GM19324 (cell line): ENCODE results near the gene CNDP1.
"Not testable (repeated sequence)": the region's sequence is repeated elsewhere in the genome, so short reads cannot be mapped to it uniquely, and the experiment has no call there.

Experiments
- ATAC-seq: cut with Tn5 transposase; IDR thresholded peaks from one replicate; pipeline ENCODE4 v1.9.1; 2021; ENCODE audit warnings: mild to moderate bottlenecking, moderate library complexity; ENCODE audit not compliant: unreplicated experiment, low FRiP score

The CNDP1 gene

GRCh38 chr18:74519320-74520095 lies 14.8 kb upstream of the CNDP1 start:
- ATAC-seq = no peak

DNA sequence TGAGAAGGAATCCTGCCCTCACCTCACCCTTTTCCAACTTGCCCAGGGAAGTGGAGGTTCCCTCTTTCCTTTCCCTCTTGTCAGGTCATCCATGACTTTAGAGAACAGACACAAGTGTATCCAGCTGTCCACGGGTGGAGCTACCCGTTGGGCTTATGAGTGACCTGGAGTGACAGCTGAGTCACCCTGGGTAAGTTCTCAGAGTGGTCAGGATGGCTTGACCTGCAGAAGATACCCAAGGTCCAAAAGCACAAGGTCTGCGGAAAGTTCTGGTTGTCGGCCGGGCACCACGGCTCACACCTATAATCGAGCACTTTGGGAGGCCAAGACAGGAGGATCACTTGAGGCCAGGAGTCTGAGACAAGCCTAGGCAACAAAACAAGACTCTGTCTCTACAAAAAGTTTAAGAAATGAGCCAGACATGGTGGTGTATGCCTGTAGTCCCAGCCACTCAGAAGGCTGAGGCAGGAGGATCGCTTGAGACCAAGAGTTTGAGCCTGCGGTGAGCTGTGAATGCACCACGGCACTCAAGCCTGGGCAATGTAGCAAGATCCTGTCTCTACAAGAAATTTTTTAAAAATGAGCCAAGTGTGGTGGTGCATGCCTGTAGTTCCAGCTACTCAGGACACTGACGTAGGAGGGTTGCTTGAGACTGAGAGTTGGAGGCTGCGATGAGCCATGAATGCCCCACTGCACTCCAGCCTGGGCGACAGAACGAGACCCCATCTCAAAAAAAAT lies 14.0 kb upstream of the CNDP1 start:
- ATAC-seq = no peak

DNA sequence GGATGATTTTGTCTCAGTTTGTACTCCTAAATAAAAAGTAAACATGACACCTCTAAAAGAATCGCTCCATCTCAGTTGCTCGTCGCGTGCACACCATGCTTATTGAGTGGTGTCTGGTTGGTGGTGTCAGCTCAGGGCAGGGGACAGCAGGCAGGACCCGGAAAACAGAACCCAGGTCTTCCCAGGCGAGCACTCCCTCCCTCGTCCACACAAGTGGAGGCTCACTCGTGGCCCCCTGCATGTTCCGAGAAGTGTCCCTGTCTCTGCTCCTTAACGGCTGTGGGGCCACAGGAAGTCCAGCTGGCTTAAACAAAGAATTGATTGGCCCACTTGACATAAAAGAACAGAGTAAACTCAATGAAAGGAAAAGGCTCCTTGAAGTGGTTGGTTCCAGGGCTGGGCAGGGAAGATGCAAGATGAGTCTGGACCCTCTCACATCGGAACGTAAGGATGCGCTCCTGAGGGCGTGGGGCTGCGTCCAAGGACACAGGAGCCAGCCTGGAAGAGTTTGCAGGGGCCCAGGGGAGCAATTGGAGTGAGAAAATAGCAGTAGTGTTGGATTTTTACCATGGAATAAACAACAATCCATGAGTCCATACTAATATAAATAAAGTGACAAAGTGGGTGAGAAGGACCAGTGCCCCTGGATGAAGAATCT lies 13.1 kb upstream of the CNDP1 start:
- no peak for ATAC-seq

DNA sequence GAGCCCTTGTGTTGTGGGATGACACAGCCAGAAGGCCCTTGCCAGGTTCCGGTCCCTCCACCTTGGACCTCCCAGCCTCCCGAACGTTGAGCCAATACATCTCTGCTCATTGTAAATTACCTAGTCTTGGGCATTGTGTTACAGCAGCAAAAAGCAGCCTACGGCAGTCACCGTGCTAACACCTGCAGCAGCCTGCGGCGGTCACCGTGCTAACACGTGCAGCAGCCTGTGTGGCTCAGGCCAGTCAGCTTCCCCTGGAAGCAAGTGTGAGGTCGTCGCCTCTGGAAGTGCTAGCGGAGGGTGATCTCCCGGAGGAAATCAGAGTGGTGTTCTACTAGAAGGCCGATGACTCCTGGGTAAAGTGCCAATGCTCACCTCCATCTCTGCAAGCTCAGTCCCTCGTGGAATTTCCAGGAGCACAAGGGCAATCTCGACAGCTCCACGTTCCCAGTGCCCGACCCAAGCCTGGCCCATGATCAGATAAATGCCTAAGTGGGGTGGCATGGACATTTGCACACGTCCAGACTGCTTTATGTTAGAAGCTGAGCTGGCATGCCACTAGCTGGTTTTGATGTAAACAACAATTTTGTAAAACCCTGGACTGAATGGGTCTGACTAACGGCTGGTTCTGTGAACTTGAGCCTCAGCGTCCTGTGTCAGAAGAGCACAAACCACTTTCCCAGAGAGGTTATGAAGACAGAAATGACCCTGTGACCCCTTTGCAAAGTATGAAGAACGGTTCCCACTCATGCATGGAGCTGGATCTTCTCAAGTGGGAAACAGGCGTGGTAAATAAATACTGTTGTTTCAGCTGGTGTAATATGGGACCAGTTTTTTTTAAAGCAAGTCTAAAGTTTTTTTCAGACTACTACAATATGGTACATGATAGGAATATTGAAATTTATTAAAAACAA lies 11.4 kb upstream of the CNDP1 start:
- no peak for ATAC-seq

DNA sequence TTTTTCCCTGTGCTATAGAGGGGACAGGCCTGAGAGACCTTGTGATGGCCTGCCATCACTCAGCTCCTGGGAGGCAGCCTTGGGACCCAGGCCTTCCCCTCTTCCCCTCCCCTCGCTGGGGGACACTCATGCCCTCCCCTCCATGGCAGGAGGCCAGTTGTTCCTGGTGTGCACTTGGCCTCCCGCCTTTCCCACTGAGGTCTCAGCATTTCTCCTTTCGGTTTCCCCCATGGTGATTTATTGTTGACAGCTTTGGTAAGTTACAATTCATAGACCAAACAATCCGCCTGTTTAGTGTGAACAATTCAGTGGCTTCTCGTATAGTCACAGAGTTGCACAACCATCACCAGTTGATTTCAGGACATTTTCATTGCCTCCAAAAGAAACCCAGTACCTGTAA lies 10.2 kb upstream of the CNDP1 start:
- ATAC-seq = no peak

GRCh38 chr18:74524915-74525314 lies 9.4 kb upstream of the CNDP1 start:
- ATAC-seq = not testable (repeated sequence)

DNA sequence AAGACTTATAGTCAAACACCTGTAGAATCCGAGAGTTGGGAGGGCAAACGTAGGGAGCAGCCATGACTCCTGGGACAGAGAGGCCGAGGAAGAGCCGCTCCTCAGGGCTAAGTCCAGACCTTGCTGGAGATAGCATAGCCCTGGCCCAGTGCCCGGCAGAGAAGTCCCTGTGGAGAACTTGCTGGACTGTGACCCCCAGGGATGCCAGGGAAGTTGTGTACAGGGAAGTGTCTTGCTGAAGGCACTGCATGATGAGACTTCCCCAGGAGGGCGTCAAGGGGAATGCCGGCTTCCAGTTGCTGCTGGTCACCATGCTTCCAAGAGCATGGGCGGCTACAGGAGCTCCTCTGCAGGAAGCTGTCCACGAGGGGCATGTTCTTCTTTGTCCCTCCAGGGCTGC lies 8.6 kb upstream of the CNDP1 start:
- no peak for ATAC-seq

GRCh38 chr18:74526488-74526887 lies 7.8 kb upstream of the CNDP1 start:
- no peak for ATAC-seq

DNA sequence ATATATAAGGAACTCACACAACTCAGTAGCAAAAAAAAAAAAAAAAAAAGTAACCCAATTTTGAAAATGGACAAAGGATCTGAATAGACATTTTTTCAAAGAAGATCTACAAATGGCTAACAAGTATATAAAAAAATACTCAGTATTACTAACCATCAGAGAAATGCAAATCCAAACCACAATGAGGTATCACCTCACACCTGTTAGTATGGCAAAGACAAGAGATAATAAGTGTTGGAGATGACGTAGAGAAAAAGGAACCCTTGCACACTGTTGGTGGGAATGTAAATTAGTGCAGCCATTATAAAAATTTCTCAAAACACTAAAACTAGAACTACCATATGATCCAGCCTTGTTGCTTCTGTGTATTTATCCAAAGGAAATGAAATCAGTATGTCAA lies 5.8 kb upstream of the CNDP1 start:
- ATAC-seq = no peak

- ATAC-seq = no peak
Observed at GRCh38 chr18:74528913-74529312, 5.4 kb upstream of the CNDP1 start.

DNA sequence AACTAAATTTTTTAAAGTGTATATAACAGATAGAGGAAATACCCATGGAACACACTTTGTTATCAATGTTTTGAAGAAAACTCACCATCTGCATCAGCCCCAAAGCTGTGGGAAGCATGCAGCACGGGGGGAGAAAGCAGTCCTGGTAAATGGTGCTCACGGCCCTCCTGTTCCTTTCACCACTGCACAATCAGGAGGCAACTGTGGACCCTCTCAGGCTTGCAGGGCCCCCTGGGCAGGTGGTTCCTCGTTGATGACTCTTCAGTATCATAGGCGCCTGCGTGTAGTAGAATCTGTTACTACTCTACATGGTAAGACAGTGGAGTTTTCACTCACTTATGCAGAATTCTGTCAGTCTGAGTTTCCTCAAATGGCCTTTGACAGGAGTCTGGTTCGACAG lies 4.9 kb upstream of the CNDP1 start:
- no peak for ATAC-seq

DNA sequence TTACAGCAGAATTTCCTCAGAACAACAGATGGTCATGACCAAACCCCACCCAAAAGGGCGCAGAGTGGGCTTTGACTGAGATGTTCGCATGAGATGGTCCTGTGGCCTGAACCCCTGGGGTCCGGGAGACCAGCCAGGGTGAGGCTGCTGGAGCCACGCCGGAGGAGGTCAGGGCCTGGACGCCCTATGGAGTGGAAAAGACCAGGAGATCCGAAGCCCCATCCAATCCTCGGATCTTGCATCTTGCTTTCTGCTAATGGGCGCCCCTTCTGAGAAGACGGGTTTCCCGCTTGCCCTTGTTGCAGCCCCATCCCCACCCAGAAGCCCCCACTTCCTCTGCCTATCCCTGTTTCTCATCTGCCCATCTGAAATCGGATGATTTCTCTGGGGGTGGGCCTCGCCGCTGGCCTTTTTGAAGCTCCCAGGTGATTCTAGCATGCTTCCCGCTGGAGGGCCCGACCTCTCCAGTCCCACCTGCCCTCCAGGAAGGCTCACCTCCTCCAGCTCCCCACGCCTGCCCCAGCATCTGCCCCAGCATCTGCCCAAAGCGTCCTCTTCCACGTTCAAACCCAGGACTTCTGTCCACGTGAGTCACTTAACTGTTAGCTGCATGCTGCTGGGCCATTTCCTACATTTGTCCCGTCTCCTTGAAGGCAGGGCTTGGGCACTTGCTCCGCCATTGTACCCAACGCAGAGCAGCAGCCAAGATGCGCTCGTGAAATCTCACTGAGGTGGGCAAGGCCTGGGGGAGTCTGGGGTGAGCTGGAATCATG lies 4.3 kb upstream of the CNDP1 start:
- no peak for ATAC-seq

GRCh38 chr18:74530584-74530862 lies 3.8 kb upstream of the CNDP1 start:
- no peak for ATAC-seq

GRCh38 chr18:74531043-74531442 lies 3.3 kb upstream of the CNDP1 start:
- no peak for ATAC-seq

DNA sequence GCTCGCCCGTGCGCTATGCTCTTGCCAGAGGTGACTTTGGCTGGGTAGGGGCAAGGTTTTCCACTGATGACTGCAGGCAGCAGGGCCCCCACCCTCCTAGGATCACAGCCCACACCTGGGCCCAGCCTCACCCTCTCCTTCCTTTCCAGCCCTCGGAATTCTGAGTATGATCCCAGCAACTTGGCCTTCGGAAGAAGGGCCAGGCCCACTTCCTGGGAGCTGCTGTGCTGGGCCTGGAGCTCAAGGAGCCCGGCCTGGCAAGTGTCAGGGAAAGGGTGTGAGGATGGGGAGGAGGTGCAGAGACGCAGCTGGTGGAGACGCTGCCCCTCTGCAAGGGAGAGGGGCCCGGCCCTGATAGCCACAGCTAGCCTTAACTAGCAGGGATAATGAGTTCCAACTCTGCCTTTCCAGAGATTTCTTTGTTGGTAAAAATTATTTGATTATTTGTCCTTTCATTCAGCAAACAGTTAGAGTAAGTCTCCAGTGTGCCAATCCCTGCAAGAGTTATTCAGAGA lies 1.7 kb upstream of the CNDP1 start:
- no peak for ATAC-seq

DNA sequence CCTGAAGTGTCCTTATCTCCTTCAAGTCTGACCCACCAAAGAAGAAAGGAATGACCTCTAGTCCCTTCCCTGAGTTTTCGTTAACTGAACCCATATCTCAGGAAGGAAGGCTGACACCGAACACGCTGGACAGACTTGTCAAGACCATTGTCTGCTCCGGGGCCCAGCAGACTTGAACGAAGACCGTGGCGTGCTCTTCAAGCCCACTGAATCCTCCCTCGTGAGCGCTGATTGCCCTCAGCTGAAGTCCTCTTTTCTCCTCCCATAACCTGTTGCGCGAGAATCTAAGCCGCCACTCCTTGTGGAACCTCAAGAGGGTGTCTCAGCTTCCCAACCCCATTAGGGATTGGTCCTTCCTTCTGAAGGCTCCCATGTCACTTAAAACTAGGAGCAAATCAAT lies 634 bp upstream of the CNDP1 start:
- ATAC-seq = no peak

DNA sequence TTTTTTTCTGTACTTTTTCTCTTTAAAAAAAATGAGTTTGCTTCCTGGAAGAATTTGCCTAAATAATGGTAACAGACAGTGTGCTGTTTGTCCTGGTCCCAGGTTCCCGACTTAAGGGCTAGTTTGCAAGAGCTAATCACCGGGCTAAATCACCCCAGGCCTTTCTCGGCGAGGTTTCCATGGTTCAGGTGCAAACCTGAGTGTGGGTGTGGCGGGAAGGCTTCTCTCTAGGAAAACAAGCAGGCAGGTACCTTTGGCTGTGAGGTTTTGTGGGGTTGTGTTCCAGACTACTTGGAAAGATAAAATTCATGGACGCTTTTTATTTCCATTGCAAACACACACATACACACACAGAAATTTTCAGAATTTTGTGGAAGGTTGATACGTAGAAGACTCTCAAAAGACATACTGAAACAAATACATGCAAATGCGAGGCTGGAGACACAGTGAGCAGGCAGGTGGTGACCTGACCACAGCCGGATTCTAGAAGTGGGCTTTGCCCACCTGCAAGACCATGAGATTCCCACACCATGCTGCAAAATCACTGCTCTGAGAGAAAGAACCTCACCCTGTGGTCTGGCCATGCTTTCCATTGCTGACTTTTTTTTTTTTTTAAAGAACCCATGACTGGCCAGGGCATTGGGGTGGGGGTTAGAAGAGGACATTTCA lies 815 bp downstream of the CNDP1 start:
- ATAC-seq = peak; percentile 65

DNA sequence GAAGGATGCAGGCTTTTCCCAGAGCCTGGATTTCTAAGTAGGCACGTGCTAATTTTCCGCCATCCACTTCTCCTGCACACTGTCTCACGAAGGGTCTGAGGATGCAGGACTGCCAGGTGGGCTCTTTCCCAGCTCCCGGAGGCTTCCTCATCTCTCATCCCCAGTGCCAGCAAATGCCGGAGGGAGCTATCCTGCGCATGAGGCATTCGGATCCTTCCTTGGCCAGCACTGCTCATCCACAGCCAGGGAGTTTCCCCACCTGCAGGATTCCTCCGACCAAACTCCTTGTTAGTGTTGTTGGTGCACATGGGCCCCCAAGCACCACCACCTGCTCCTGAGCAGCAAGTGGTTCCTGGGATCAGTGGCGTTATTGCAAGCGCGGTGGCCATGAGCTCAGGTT lies 5.0 kb downstream of the CNDP1 start:
- ATAC-seq = no peak

GRCh38 chr18:74540652-74541421 lies 6.5 kb downstream of the CNDP1 start:
- ATAC-seq = no peak
